ENCODE data around the gene GCHFR. TPM values are rescaled to one million over a fixed set of nuclear protein-coding genes. Genes with fewer than 3 reads are reported as not detected.
A peak's percentile ranks its signal among the peaks of the same experiment; 100 is the strongest.

GCHFR gene
- total RNA-seq, 2 experiments from 2014 or later: 25.9 to 29.1 TPM

GRCh38 chr15:40790718-40791117 lies 26.9 kb downstream of the GCHFR start:
- H3K4me1 Mint-ChIP-seq: peaks cover 28% of the 10 kb centered on the region
- peaks cover 2% of the 10 kb centered on the region for H3K36me3 Mint-ChIP-seq
- no peak overlapping the region for H3K27ac Mint-ChIP-seq
- no peaks in the 10 kb centered on the region for H3K9me3 Mint-ChIP-seq (ENCODE audit: low read depth)
- DNase-seq: no peak
- H3K4me3 Mint-ChIP-seq: no peak overlapping the region
- CTCF ChIA-PET: no interaction called here
- ATAC-seq: no peak
- no peaks in the 10 kb centered on the region for H3K27me3 Mint-ChIP-seq

- no peak for DNase-seq
- Mint-ChIP-seq H3K9me3 (ENCODE audit: low read depth) (no peaks in the 10 kb centered on the region), H3K27ac (no peak overlapping the region), H3K4me1 (peaks cover 21% of the 10 kb centered on the region), H3K36me3 (peaks cover 2% of the 10 kb centered on the region), H3K27me3 (no peaks in the 10 kb centered on the region), H3K4me3 (no peak overlapping the region)
- CTCF ChIA-PET: no interaction called here
- ATAC-seq: no peak
Measured at GRCh38 chr15:40792394-40792793, 28.5 kb downstream of the GCHFR start.

GRCh38 chr15:40793216-40793989 lies 29.5 kb downstream of the GCHFR start:
- no peak overlapping the region for H3K4me3 Mint-ChIP-seq
- H3K27ac Mint-ChIP-seq: no peak overlapping the region
- CTCF ChIA-PET: no interaction called here
- peaks cover 16% of the 10 kb centered on the region for H3K4me1 Mint-ChIP-seq
- peak; percentile 47 for ATAC-seq
- DNase-seq: no peak
- H3K27me3 Mint-ChIP-seq: no peaks in the 10 kb centered on the region
- H3K9me3 Mint-ChIP-seq (ENCODE audit: low read depth): no peaks in the 10 kb centered on the region
- H3K36me3 Mint-ChIP-seq: peaks cover 6% of the 10 kb centered on the region

GRCh38 chr15:40796041-40796440 lies 32.2 kb downstream of the GCHFR start:
- H3K9me3 Mint-ChIP-seq (ENCODE audit: low read depth): no peaks in the 10 kb centered on the region
- ATAC-seq: no peak

GRCh38 chr15:40796512-40796911 lies 32.6 kb downstream of the GCHFR start:
- Mint-ChIP-seq H3K4me3 (no peak overlapping the region), H3K27me3 (no peaks in the 10 kb centered on the region), H3K27ac (no peak overlapping the region), H3K9me3 (ENCODE audit: low read depth) (no peaks in the 10 kb centered on the region), H3K36me3 (peaks cover 10% of the 10 kb centered on the region), H3K4me1 (peaks cover 17% of the 10 kb centered on the region)
- ATAC-seq: no peak
- CTCF ChIA-PET: interaction anchor here (1.1 kb wide), 1 partner anchor 117 kb away, joined by 4 read pairs; no protein-coding TSS in a partner anchor
- DNase-seq: no peak

More at GRCh38 chr15:40796041-40796440, 32.2 kb downstream of the GCHFR start:
- CTCF ChIA-PET: no interaction called here
- Mint-ChIP-seq H3K27ac (no peak overlapping the region), H3K27me3 (no peaks in the 10 kb centered on the region), H3K4me3 (no peak overlapping the region), H3K36me3 (peaks cover 8% of the 10 kb centered on the region), H3K4me1 (peaks cover 16% of the 10 kb centered on the region)
- DNase-seq: no peak

GRCh38 chr15:40799523-40799922 lies 35.7 kb downstream of the GCHFR start:
- CTCF ChIA-PET: no interaction called here
- ATAC-seq (no peak), DNase-seq (no peak)
- no peaks in the 10 kb centered on the region for H3K27me3 Mint-ChIP-seq
- no peaks in the 10 kb centered on the region for H3K9me3 Mint-ChIP-seq (ENCODE audit: low read depth)
- H3K4me1 Mint-ChIP-seq: peaks cover 16% of the 10 kb centered on the region
- peaks cover 12% of the 10 kb centered on the region for H3K36me3 Mint-ChIP-seq
- no peak overlapping the region for H3K4me3 Mint-ChIP-seq
- peak overlapping the region; percentile 11 for H3K27ac Mint-ChIP-seq

GRCh38 chr15:40803076-40803475 lies 39.2 kb downstream of the GCHFR start:
- Mint-ChIP-seq H3K4me1 (peaks cover 24% of the 10 kb centered on the region), H3K9me3 (ENCODE audit: low read depth) (no peaks in the 10 kb centered on the region), H3K36me3 (peaks cover 14% of the 10 kb centered on the region), H3K27ac (no peak overlapping the region), H3K27me3 (no peaks in the 10 kb centered on the region), H3K4me3 (no peak overlapping the region)
- DNase-seq: no peak
- CTCF ChIA-PET: interaction anchor here (0.6 to 2.5 kb wide), 3 partner anchors 89 to 95 kb away, joined by 3 to 5 read pairs (median 4); partner anchors contain the start of gene VPS18
- ATAC-seq: no peak

- H3K36me3 Mint-ChIP-seq: peaks cover 11% of the 10 kb centered on the region
- ATAC-seq (no peak), DNase-seq (no peak)
- H3K4me1 Mint-ChIP-seq: peaks cover 27% of the 10 kb centered on the region
- H3K27me3 Mint-ChIP-seq: no peaks in the 10 kb centered on the region
- H3K9me3 Mint-ChIP-seq (ENCODE audit: low read depth): no peaks in the 10 kb centered on the region
- CTCF ChIA-PET: interaction anchor here (0.6 to 2.5 kb wide), 5 partner anchors 21 to 96 kb away, joined by 3 to 5 read pairs (median 3); partner anchors contain the start of gene VPS18
- no peak overlapping the region for H3K4me3 Mint-ChIP-seq
- H3K27ac Mint-ChIP-seq: no peak overlapping the region
Measured at GRCh38 chr15:40803688-40804087, 39.8 kb downstream of the GCHFR start.

- peaks cover 11% of the 10 kb centered on the region for H3K36me3 Mint-ChIP-seq
- DNase-seq (no peak), ATAC-seq (no peak)
- H3K9me3 Mint-ChIP-seq (ENCODE audit: low read depth): no peaks in the 10 kb centered on the region
- no peaks in the 10 kb centered on the region for H3K27me3 Mint-ChIP-seq
- H3K27ac Mint-ChIP-seq: peak overlapping the region; percentile 93
- H3K4me3 Mint-ChIP-seq: peak overlapping the region; percentile 84
- CTCF ChIA-PET: interaction anchor here (0.5 to 3.0 kb wide), 5 partner anchors 17 to 112 kb away, joined by 3 to 16 read pairs (median 3); partner anchors contain the start of genes RAD51 and VPS18
- H3K4me1 Mint-ChIP-seq: peaks cover 26% of the 10 kb centered on the region
Measured at GRCh38 chr15:40806672-40807027, 42.8 kb downstream of the GCHFR start.

GRCh38 chr15:40807028-40807887 lies 43.4 kb downstream of the GCHFR start, which contains the start of the genes DNAJC17 and ZFYVE19:
TSS of gene DNAJC17 (minus strand) at chr15:40807473. CDS start at chr15:40807446, 27 bp downstream.
TSS of gene ZFYVE19 (plus strand) at chr15:40807089. CDS start at chr15:40807590, 501 bp downstream.
- peak within 1 kb of the TSS; percentile 84 for H3K4me3 Mint-ChIP-seq
- DNase-seq (peak; percentile 98), ATAC-seq (peak; percentile 98)
- no peaks in the 10 kb centered on the region for H3K27me3 Mint-ChIP-seq
- peaks cover 9% of the 10 kb centered on the region for H3K36me3 Mint-ChIP-seq
- CTCF ChIA-PET: interaction anchor here (0.5 to 3.0 kb wide), 6 partner anchors 17 to 113 kb away, joined by 3 to 16 read pairs (median 4); partner anchors contain the start of genes RAD51 and VPS18
- H3K9me3 Mint-ChIP-seq (ENCODE audit: low read depth): no peaks in the 10 kb centered on the region
- H3K4me1 Mint-ChIP-seq: peaks cover 26% of the 10 kb centered on the region
- H3K27ac Mint-ChIP-seq: peak within 1 kb of the TSS; percentile 93

- H3K9me3 Mint-ChIP-seq (ENCODE audit: low read depth): no peaks in the 10 kb centered on the region
- H3K27ac Mint-ChIP-seq: peak overlapping the region; percentile 93
- H3K27me3 Mint-ChIP-seq: no peaks in the 10 kb centered on the region
- ATAC-seq: no peak
- CTCF ChIA-PET: interaction anchor here (1.1 to 3.0 kb wide), 4 partner anchors 25 to 87 kb away, joined by 3 to 16 read pairs (median 6); partner anchors contain the start of gene VPS18
- no peak for DNase-seq
- peaks cover 9% of the 10 kb centered on the region for H3K36me3 Mint-ChIP-seq
- peaks cover 26% of the 10 kb centered on the region for H3K4me1 Mint-ChIP-seq
- H3K4me3 Mint-ChIP-seq: peak overlapping the region; percentile 84
Measured at GRCh38 chr15:40807888-40808461, 44.1 kb downstream of the GCHFR start.

- Mint-ChIP-seq H3K4me3 (peak overlapping the region; percentile 84), H3K36me3 (peaks cover 7% of the 10 kb centered on the region), H3K27me3 (no peaks in the 10 kb centered on the region), H3K9me3 (ENCODE audit: low read depth) (no peaks in the 10 kb centered on the region), H3K4me1 (peaks cover 23% of the 10 kb centered on the region), H3K27ac (no peak overlapping the region)
- CTCF ChIA-PET: interaction anchor here (1.6 kb wide), 1 partner anchor 49 kb away, joined by 5 read pairs; no protein-coding TSS in a partner anchor
- no peak for ATAC-seq
- no peak for DNase-seq
Measured at GRCh38 chr15:40808861-40809450, 45.1 kb downstream of the GCHFR start.
